Activated CD4-positive, alpha-beta T cell treated with anti-CD3 and anti-CD28 coated beads, Interleukin-2, amount 50 U/mL, for 24 hours (primary cell): Measurements from ENCODE around the gene DSCAML1.

Experiments used
- DNase-seq, 2 donors: peaks; one replicate each; pipeline ENCODE4 v3.0.0-alpha.2; 2020; ENCODE audit warnings: low read depth in 1 of 2, low spot score in 1 of 2

Gene DSCAML1

GRCh38 chr11:117392001-117392690 lies 404.9 kb downstream of the DSCAML1 start:
- no peak for DNase-seq

- no peak for DNase-seq
Observed at GRCh38 chr11:117391181-117391580, 405.8 kb downstream of the DSCAML1 start.

- no peak for DNase-seq
Observed at GRCh38 chr11:117390743-117391142, 406.3 kb downstream of the DSCAML1 start.

- DNase-seq = no peak
Observed at GRCh38 chr11:117387992-117388755, 408.8 kb downstream of the DSCAML1 start.

- DNase-seq = no peak
Observed at GRCh38 chr11:117385906-117386305, 411.1 kb downstream of the DSCAML1 start.

- DNase-seq = no peak
Observed at GRCh38 chr11:117385471-117385870, 411.5 kb downstream of the DSCAML1 start.

GRCh38 chr11:117384045-117384444 lies 413.0 kb downstream of the DSCAML1 start:
- no peak for DNase-seq

- DNase-seq = no peak
Observed at GRCh38 chr11:117382746-117383145, 414.3 kb downstream of the DSCAML1 start.

GRCh38 chr11:117381481-117382387 lies 415.3 kb downstream of the DSCAML1 start:
- no peak for DNase-seq

GRCh38 chr11:117380676-117381075 lies 416.3 kb downstream of the DSCAML1 start:
- no peak for DNase-seq

GRCh38 chr11:117378976-117379865 lies 417.8 kb downstream of the DSCAML1 start:
- DNase-seq = no peak
